GM18519 (cell line): Measurements from ENCODE around the gene DHRSX.
"Not testable (repeated sequence)": the region's sequence is repeated elsewhere in the genome, so short reads cannot be mapped to it uniquely, and the experiment has no call there.

ENCODE experiments used
- ATAC-seq: cut with Tn5 transposase; IDR thresholded peaks from one replicate; pipeline ENCODE4 v1.9.1; 2021; ENCODE audit warnings: mild to moderate bottlenecking, moderate library complexity; ENCODE audit not compliant: unreplicated experiment, low FRiP score

The DHRSX gene

GRCh38 chrX:2434270-2435163 is 66.3 kb downstream of the DHRSX start:
- ATAC-seq = no peak

- ATAC-seq = no peak
Observed at GRCh38 chrX:2432298-2432863, 68.4 kb downstream of the DHRSX start.

GRCh38 chrX:2430265-2430825 is 70.4 kb downstream of the DHRSX start:
- no peak for ATAC-seq

- ATAC-seq = no peak
Observed at GRCh38 chrX:2427737-2428136, 73.0 kb downstream of the DHRSX start.

- no peak for ATAC-seq
Observed at GRCh38 chrX:2427147-2427546, 73.6 kb downstream of the DHRSX start.

- no peak for ATAC-seq
Observed at GRCh38 chrX:2426289-2426882, 74.4 kb downstream of the DHRSX start.

GRCh38 chrX:2425286-2426071 is 75.3 kb downstream of the DHRSX start:
- ATAC-seq = no peak

- no peak for ATAC-seq
Observed at GRCh38 chrX:2424317-2424716, 76.5 kb downstream of the DHRSX start.

GRCh38 chrX:2423899-2424298 is 76.9 kb downstream of the DHRSX start:
- ATAC-seq = no peak

- no peak for ATAC-seq
Observed at GRCh38 chrX:2423282-2423681, 77.5 kb downstream of the DHRSX start.

- not testable (repeated sequence) for ATAC-seq
Observed at GRCh38 chrX:2419418-2419817, 81.4 kb downstream of the DHRSX start.

GRCh38 chrX:2418000-2418399 is 82.8 kb downstream of the DHRSX start:
- ATAC-seq = no peak

- no peak for ATAC-seq
Observed at GRCh38 chrX:2416851-2417604, 83.7 kb downstream of the DHRSX start.

- no peak for ATAC-seq
Observed at GRCh38 chrX:2414384-2414783, 86.4 kb downstream of the DHRSX start.

GRCh38 chrX:2413969-2414368 is 86.8 kb downstream of the DHRSX start:
- ATAC-seq = no peak

GRCh38 chrX:2412131-2412530 is 88.6 kb downstream of the DHRSX start:
- no peak for ATAC-seq

GRCh38 chrX:2410279-2411020 is 90.3 kb downstream of the DHRSX start:
- ATAC-seq = no peak

- ATAC-seq = no peak
Observed at GRCh38 chrX:2409796-2410195, 91.0 kb downstream of the DHRSX start.

GRCh38 chrX:2408856-2409255 is 91.9 kb downstream of the DHRSX start:
- ATAC-seq = no peak
